GM21360 (cell line): ENCODE measurements around the gene CELSR1.
"Not testable (repeated sequence)": the region's sequence is repeated elsewhere in the genome, so short reads cannot be mapped to it uniquely, and the experiment has no call there.

Source experiments
- ATAC-seq: cut with Tn5 transposase; IDR thresholded peaks from one replicate; pipeline ENCODE4 v1.9.1; 2021; ENCODE audit warnings: mild to moderate bottlenecking, moderate library complexity; ENCODE audit not compliant: unreplicated experiment

CELSR1 gene

GRCh38 chr22:46484861-46485595 is 52.4 kb downstream of the CELSR1 start:
- ATAC-seq, result no peak

GRCh38 chr22:46484156-46484860 is 53.1 kb downstream of the CELSR1 start:
- no peak for ATAC-seq

- ATAC-seq, result no peak
Observed at GRCh38 chr22:46483353-46483752, 54.1 kb downstream of the CELSR1 start.

- no peak for ATAC-seq
Observed at GRCh38 chr22:46482056-46482675, 55.3 kb downstream of the CELSR1 start.

GRCh38 chr22:46481386-46481785 is 56.0 kb downstream of the CELSR1 start:
- no peak for ATAC-seq

- ATAC-seq, result no peak
Observed at GRCh38 chr22:46480396-46480795, 57.0 kb downstream of the CELSR1 start.

- no peak for ATAC-seq
Observed at GRCh38 chr22:46479046-46479445, 58.4 kb downstream of the CELSR1 start.

GRCh38 chr22:46478083-46478551 is 59.3 kb downstream of the CELSR1 start:
- no peak for ATAC-seq

GRCh38 chr22:46476547-46476941 is 60.9 kb downstream of the CELSR1 start:
- no peak for ATAC-seq

- ATAC-seq, result no peak
Observed at GRCh38 chr22:46473896-46474557, 63.4 kb downstream of the CELSR1 start.

GRCh38 chr22:46473021-46473779 is 64.2 kb downstream of the CELSR1 start:
- ATAC-seq, result no peak

- ATAC-seq, result no peak
Observed at GRCh38 chr22:46472722-46473016, 64.8 kb downstream of the CELSR1 start.

- ATAC-seq, result no peak
Observed at GRCh38 chr22:46471901-46472721, 65.3 kb downstream of the CELSR1 start.

- not testable (repeated sequence) for ATAC-seq
Observed at GRCh38 chr22:46471330-46471729, 66.1 kb downstream of the CELSR1 start.

GRCh38 chr22:46469711-46470110 is 67.7 kb downstream of the CELSR1 start:
- ATAC-seq, result no peak

GRCh38 chr22:46467006-46467405 is 70.4 kb downstream of the CELSR1 start:
- no peak for ATAC-seq

GRCh38 chr22:46466255-46466676 is 71.2 kb downstream of the CELSR1 start:
- ATAC-seq, result no peak

GRCh38 chr22:46465793-46466192 is 71.6 kb downstream of the CELSR1 start:
- ATAC-seq, result no peak

GRCh38 chr22:46465345-46465720 is 72.1 kb downstream of the CELSR1 start:
- no peak for ATAC-seq
